ENCODE results near the gene CBFA2T3.

DNA sequence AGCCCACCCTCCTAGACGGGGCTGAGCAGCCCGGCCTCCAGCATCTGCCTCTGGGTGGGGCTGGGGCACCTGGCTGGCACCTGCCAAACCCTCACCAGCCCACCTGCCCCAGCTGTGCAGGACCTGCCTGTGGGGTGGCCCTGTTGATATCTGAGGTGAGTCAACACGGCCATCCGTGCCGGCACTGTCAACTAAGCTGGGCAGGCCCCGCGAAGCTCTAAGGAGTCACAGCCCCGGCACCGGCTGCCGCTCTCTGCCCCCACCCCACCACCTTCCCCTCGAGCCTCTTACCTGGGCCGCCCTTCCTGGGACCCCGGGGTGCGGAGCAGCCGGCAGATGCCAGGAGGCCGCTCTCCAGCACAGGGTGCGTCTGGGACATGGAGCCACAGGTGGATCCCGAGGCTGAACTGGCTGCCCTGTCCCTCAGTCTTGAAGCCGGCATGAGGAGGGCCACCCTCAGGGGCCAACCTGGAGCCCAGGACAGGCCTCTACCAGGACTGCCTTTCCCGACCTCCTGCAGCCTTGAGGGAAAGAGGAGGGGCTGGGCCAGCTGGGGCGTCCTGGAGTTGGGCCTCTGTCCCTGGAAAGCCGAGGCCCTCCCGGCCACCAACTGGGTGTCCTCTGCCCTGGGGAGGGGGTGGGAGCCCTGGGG lies 515 bp downstream of the CBFA2T3 start:
- TF ChIP-seq, protein P1, sequence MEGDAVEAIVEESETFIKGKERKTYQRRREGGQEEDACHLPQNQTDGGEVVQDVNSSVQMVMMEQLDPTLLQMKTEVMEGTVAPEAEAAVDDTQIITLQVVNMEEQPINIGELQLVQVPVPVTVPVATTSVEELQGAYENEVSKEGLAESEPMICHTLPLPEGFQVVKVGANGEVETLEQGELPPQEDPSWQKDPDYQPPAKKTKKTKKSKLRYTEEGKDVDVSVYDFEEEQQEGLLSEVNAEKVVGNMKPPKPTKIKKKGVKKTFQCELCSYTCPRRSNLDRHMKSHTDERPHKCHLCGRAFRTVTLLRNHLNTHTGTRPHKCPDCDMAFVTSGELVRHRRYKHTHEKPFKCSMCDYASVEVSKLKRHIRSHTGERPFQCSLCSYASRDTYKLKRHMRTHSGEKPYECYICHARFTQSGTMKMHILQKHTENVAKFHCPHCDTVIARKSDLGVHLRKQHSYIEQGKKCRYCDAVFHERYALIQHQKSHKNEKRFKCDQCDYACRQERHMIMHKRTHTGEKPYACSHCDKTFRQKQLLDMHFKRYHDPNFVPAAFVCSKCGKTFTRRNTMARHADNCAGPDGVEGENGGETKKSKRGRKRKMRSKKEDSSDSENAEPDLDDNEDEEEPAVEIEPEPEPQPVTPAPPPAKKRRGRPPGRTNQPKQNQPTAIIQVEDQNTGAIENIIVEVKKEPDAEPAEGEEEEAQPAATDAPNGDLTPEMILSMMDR (IDR thresholded peaks at IDR 0.05; ENCODE audit: control extremely low read depth in 1 of 3, insufficient read depth in 1 of 3, low read depth in 1 of 3, low read length in 3 of 3): no peak
- TF ChIP-seq EZH2 (IDR thresholded peaks at IDR 0.05; ENCODE audit: low read depth, low read length, severe bottlenecking) (no peak), MAFK (IDR thresholded peaks at IDR 0.05; ENCODE audit: low read depth, low read length) (no peak), BRCA1 (IDR thresholded peaks at IDR 0.05; ENCODE audit: low read depth, low read length) (no peak), EP300 (IDR thresholded peaks at IDR 0.05; ENCODE audit: borderline replicate concordance in 1 of 2, low read depth in 2 of 2, low read length in 2 of 2) (no peak), RAD21 (IDR thresholded peaks at IDR 0.05 in 1 of 2, conservative IDR thresholded peaks at IDR 0.05 in 1 of 2; ENCODE audit: low read depth in 2 of 2, low read length in 2 of 2) (no peak), GTF2F1 (IDR thresholded peaks at IDR 0.05; ENCODE audit: borderline replicate concordance, low read depth, low read length) (no peak), HDAC6 (IDR thresholded peaks at IDR 0.05; ENCODE audit: low read depth, low read length) (no peak), BACH1 (IDR thresholded peaks at IDR 0.05; ENCODE audit: low read length) (no peak)
- TF ChIP-seq, protein P2, sequence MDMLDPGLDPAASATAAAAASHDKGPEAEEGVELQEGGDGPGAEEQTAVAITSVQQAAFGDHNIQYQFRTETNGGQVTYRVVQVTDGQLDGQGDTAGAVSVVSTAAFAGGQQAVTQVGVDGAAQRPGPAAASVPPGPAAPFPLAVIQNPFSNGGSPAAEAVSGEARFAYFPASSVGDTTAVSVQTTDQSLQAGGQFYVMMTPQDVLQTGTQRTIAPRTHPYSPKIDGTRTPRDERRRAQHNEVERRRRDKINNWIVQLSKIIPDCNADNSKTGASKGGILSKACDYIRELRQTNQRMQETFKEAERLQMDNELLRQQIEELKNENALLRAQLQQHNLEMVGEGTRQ (IDR thresholded peaks at IDR 0.05; ENCODE audit: low read length): no peak
